Astrocyte (in vitro differentiated cells and primary cell): ENCODE measurements around the gene CD22.

Source experiments
- EZH2 ChIP-seq: IDR thresholded peaks from 2 replicates; pipeline ENCODE4 v1.6.1; 2012; ENCODE audit warnings: mild to moderate bottlenecking, low read length, inconsistent platforms; ENCODE audit not compliant: insufficient read depth
- TF ChIP-seq, protein P1 (sequence below): IDR thresholded peaks from 2 replicates; pipeline ENCODE4 v1.5.1; 2011; ENCODE audit warnings: low read depth, mild to moderate bottlenecking, inconsistent platforms, low read length, moderate library complexity; ENCODE audit not compliant: insufficient read depth

GRCh38 chr19:35285095-35285449, 43.9 kb upstream of the CD22 start:
- TF ChIP-seq, protein P1, sequence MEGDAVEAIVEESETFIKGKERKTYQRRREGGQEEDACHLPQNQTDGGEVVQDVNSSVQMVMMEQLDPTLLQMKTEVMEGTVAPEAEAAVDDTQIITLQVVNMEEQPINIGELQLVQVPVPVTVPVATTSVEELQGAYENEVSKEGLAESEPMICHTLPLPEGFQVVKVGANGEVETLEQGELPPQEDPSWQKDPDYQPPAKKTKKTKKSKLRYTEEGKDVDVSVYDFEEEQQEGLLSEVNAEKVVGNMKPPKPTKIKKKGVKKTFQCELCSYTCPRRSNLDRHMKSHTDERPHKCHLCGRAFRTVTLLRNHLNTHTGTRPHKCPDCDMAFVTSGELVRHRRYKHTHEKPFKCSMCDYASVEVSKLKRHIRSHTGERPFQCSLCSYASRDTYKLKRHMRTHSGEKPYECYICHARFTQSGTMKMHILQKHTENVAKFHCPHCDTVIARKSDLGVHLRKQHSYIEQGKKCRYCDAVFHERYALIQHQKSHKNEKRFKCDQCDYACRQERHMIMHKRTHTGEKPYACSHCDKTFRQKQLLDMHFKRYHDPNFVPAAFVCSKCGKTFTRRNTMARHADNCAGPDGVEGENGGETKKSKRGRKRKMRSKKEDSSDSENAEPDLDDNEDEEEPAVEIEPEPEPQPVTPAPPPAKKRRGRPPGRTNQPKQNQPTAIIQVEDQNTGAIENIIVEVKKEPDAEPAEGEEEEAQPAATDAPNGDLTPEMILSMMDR: no peak
- TF ChIP-seq EZH2: no peak
